Activated B cell treated with CpG ODN at 0.5 μM for 24 hours (primary cell): ENCODE data around the gene SCNN1B. TPM values are rescaled to one million over a fixed set of nuclear protein-coding genes. Genes with fewer than 3 reads are reported as not detected.
"Not testable (repeated sequence)": the region's sequence is repeated elsewhere in the genome, so short reads cannot be mapped to it uniquely, and the experiment has no call there.

ENCODE experiments used
- ATAC-seq: fragments of 200-7000 bp; cut with Tn5 transposase; one replicate; pipeline ENCODE4 v1.10.0; 2021; ENCODE audit warnings: low read depth, mild to moderate bottlenecking, moderate library complexity
- CTCF ChIA-PET: fragments of 350-600 bp; sonication (Branson Sonifier 250); formaldehyde crosslinking; loops from one replicate; lab custom pipeline; 2021; ENCODE audit warnings: antibody characterized with exemption; lab: Charles Lee
- POLR2A ChIA-PET: fragments of 350-600 bp; sonication (Branson Sonifier 250); formaldehyde crosslinking; loops from one replicate; lab custom pipeline; 2021; ENCODE audit warnings: antibody characterized with exemption; lab: Charles Lee
- DNase-seq: peaks from one replicate; pipeline ENCODE4 v3.0.0; 2022
- H3K27ac Mint-ChIP-seq: one replicate; pipeline ENCODE4 v1.8.0; 2020; ENCODE audit warnings: mixed read lengths
- H3K27me3 Mint-ChIP-seq: one replicate; pipeline ENCODE4 v1.8.0; 2021; ENCODE audit warnings: mixed read lengths
- H3K36me3 Mint-ChIP-seq: one replicate; pipeline ENCODE4 v1.8.0; 2021; ENCODE audit warnings: low read depth, mixed read lengths
- H3K4me1 Mint-ChIP-seq: one replicate; pipeline ENCODE4 v1.8.0; 2021; ENCODE audit warnings: mixed read lengths
- H3K4me3 Mint-ChIP-seq: one replicate; pipeline ENCODE4 v1.8.0; 2020; ENCODE audit warnings: mild to moderate bottlenecking, mixed read lengths
- H3K9me3 Mint-ChIP-seq: one replicate; pipeline ENCODE4 v1.8.0; 2020; ENCODE audit warnings: mixed read lengths
- intact Hi-C: fragments of 100-400 bp; cut with micrococcal nuclease; formaldehyde crosslinking; loops from one replicate; pipeline ENCODE4 v1.15.1; 2024
- total RNA-seq: library from RNA; stranded (reverse); gene quantifications from 2 replicates; pipeline ENCODE4 v1.2.3, GENCODE V29; 2022
- TF ChIP-seq, protein P1 (sequence below): fragments of 200-600 bp; IDR thresholded peaks from one replicate; pipeline ENCODE4 v1.8.0; 2022; ENCODE audit warnings: antibody characterized with exemption, mild to moderate bottlenecking

SCNN1B gene
- total RNA-seq, 1 donor from 2014 or later: not detected

DNA sequence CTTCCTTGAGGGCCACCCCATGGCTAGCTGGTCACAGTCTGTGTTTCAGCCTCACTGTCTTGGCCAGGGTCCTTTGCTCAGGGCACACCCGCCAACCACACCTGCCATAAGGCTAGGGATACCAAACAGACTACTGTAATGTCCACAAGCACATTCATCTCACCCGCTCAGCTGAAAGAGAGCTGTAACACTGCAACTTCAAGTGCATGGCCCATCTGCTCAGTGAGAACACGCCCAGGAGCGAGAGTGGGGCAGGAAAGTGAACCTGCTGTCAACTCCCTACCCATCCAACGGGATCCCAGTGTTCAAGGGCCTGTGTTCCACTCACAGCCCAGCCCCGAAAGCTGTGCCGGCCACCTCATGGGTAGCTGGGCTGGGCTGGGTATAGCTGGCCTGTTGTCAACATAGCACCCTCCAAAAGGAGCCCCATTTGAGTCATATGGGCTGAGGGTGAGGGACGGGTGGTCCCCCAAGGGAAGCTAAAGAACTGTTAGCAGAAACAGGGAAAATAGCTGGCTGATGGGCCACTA lies 55.7 kb downstream of the SCNN1B start:
- intact Hi-C loops: no loop called here
- Mint-ChIP-seq H3K9me3 (no peaks in the 10 kb centered on the region), H3K4me1 (no peaks in the 10 kb centered on the region), H3K27ac (no peak overlapping the region), H3K27me3 (no peaks in the 10 kb centered on the region), H3K36me3 (no peaks in the 10 kb centered on the region), H3K4me3 (no peak overlapping the region)
- DNase-seq: no peak
- TF ChIP-seq, protein P1, sequence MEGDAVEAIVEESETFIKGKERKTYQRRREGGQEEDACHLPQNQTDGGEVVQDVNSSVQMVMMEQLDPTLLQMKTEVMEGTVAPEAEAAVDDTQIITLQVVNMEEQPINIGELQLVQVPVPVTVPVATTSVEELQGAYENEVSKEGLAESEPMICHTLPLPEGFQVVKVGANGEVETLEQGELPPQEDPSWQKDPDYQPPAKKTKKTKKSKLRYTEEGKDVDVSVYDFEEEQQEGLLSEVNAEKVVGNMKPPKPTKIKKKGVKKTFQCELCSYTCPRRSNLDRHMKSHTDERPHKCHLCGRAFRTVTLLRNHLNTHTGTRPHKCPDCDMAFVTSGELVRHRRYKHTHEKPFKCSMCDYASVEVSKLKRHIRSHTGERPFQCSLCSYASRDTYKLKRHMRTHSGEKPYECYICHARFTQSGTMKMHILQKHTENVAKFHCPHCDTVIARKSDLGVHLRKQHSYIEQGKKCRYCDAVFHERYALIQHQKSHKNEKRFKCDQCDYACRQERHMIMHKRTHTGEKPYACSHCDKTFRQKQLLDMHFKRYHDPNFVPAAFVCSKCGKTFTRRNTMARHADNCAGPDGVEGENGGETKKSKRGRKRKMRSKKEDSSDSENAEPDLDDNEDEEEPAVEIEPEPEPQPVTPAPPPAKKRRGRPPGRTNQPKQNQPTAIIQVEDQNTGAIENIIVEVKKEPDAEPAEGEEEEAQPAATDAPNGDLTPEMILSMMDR: no peak
- no peak for ATAC-seq
- ChIA-PET CTCF (no interaction called here), POLR2A (no interaction called here)

DNA sequence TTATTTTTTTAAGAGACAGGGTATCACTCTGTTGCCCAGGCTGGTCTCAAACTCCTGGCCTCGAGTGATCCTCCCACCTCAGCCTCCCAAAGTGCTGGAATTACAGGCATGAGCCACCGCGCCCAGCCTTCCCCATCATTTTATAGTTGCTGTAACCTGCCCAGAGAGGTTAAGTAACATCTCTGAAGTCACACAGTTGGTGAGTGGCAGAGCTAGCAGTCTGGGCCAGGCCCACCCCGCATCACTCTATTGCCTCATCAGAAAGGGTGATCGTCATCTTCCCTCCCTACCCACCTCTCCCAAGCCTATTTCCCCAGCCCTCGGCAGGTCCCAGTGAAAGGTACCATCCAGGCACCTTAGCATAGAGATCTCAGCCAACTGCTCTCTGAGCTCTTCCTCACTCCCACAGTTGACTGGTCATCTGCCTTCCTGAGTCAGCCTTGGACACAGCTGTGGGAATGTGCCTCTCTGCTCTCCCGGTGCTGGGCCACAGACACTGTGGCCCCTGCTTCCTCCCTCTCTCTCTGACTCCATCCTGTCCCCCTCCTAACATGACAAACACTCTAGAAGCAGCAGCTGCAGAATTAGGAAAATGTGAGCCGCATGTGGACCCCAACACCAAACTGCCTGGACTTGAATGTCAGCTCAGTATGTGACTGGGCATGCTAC lies 57.1 kb downstream of the SCNN1B start:
- H3K9me3 Mint-ChIP-seq: no peaks in the 10 kb centered on the region
- DNase-seq (no peak), ATAC-seq (no peak)
- H3K36me3 Mint-ChIP-seq: no peaks in the 10 kb centered on the region
- no peak overlapping the region for H3K27ac Mint-ChIP-seq
- no peaks in the 10 kb centered on the region for H3K27me3 Mint-ChIP-seq
- no peak overlapping the region for H3K4me3 Mint-ChIP-seq
- no peaks in the 10 kb centered on the region for H3K4me1 Mint-ChIP-seq
- ChIA-PET POLR2A (no interaction called here), CTCF (no interaction called here)
- TF ChIP-seq, protein P1: no peak
- intact Hi-C loops: no loop called here

GRCh38 chr16:23362460-23363317 lies 60.6 kb downstream of the SCNN1B start:
- Mint-ChIP-seq H3K27ac (no peak overlapping the region), H3K36me3 (no peaks in the 10 kb centered on the region), H3K4me3 (no peak overlapping the region), H3K9me3 (no peaks in the 10 kb centered on the region), H3K4me1 (peaks cover 4% of the 10 kb centered on the region), H3K27me3 (no peaks in the 10 kb centered on the region)
- ChIA-PET CTCF (no interaction called here), POLR2A (no interaction called here)
- ATAC-seq: no peak
- no peak for DNase-seq
- TF ChIP-seq, protein P1: no peak
- intact Hi-C loops: no loop called here

GRCh38 chr16:23365602-23366240 lies 63.6 kb downstream of the SCNN1B start:
- Mint-ChIP-seq H3K27me3 (no peaks in the 10 kb centered on the region), H3K36me3 (no peaks in the 10 kb centered on the region), H3K27ac (no peak overlapping the region), H3K4me3 (no peak overlapping the region), H3K4me1 (peaks cover 4% of the 10 kb centered on the region), H3K9me3 (no peaks in the 10 kb centered on the region)
- ChIA-PET CTCF (no interaction called here), POLR2A (no interaction called here)
- TF ChIP-seq, protein P1: no peak
- DNase-seq (no peak), ATAC-seq (no peak)
- intact Hi-C loops: no loop called here

DNA sequence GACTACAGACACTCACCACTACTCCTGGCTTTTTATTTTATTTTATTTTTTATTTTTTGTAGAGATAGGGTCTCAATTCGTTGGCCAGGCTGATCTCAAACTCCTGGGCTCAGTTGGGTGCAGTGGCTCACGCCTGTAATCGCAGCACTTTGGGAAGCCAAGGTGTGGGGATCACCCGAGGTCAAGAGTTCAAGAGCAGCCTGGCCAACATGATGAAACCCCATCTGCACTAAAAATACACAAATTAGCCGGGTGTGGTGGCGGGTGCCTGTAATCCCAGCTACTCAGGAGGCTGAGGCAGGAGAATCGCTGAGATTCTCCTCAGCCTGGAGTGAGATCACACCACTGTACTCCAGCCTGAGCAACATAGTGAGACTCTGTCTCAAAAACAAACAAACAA lies 64.2 kb downstream of the SCNN1B start:
- H3K27me3 Mint-ChIP-seq, H3K36me3 Mint-ChIP-seq, H3K4me3 Mint-ChIP-seq, CTCF ChIA-PET, H3K4me1 Mint-ChIP-seq, intact Hi-C loops, DNase-seq, H3K9me3 Mint-ChIP-seq, POLR2A ChIA-PET, H3K27ac Mint-ChIP-seq, ATAC-seq: not testable (repeated sequence)
